Measurements from ENCODE around the gene MLEC.
A peak's percentile ranks its signal among the peaks of the same experiment; 100 is the strongest.

- TF ChIP-seq CTCF (IDR thresholded peaks at IDR 0.05): no peak
- TF ChIP-seq POLR2AphosphoS5 (IDR thresholded peaks at IDR 0.05; ENCODE audit: insufficient read depth in 1 of 2, low read depth in 1 of 2): peak in 1 of 2 donors; percentile 72
- TF ChIP-seq POLR2A (IDR thresholded peaks at IDR 0.05): no peak
Observed at GRCh38 chr12:120684523-120684932, 2.4 kb upstream of the MLEC start.
